ENCODE measurements around the gene CLSTN2. TPM values are rescaled to one million over a fixed set of nuclear protein-coding genes. Genes with fewer than 3 reads are reported as not detected.

The CLSTN2 gene
- total and polyA plus RNA-seq, 2 of the 13 experiments (the other 11 are each of a cell fraction or from before 2014, with no cell fraction given) = not detected

GRCh38 chr3:140207541-140207940, 272.6 kb downstream of the CLSTN2 start:
- TF ChIP-seq ZNF619 (CRISPR knock-in tag; IDR thresholded peaks at IDR 0.05) (no peak), ELF3 (CRISPR knock-in tag; IDR thresholded peaks at IDR 0.05) (no peak), SIX4 (CRISPR knock-in tag; IDR thresholded peaks at IDR 0.05) (no peak), MAFF (IDR thresholded peaks at IDR 0.05; ENCODE audit: low read depth, low read length) (no peak), SP1 (IDR thresholded peaks at IDR 0.05) (no peak), SP1 (CRISPR knock-in tag; IDR thresholded peaks at IDR 0.05) (no peak), MXD3 (CRISPR knock-in tag; IDR thresholded peaks at IDR 0.05) (no peak), NCOA1 (CRISPR knock-in tag; IDR thresholded peaks at IDR 0.05) (no peak), SUZ12 (IDR thresholded peaks at IDR 0.05; ENCODE audit: low read depth, low read length) (no peak), ADNP (CRISPR knock-in tag; IDR thresholded peaks at IDR 0.05) (no peak)
- intact Hi-C loops (cut with micrococcal nuclease; ENCODE audit: unreplicated experiment) = no loop called here
- CTCF ChIA-PET (ENCODE audit: low intra/inter-chr PET ratio, low total read pairs) = no interaction called here

GRCh38 chr3:140216249-140216648, 281.3 kb downstream of the CLSTN2 start:
- peak; percentile 48 for FAIRE-seq
- in situ Hi-C loops (cut with HindIII; ENCODE audit: extremely low pct_ligation_motif_present, low pct_unique_long_range_greater_than_20kb) (no loop called here), intact Hi-C loops (cut with micrococcal nuclease; ENCODE audit: unreplicated experiment) (no loop called here)
- peak; percentile 82 for ATAC-seq
- TF ChIP-seq STAG1 (CRISPR knock-in tag; IDR thresholded peaks at IDR 0.05) (0 out of 2 replicates have a peak, but pooled peaks have one; percentile 16), ARNT (IDR thresholded peaks at IDR 0.05) (no peak), ZSCAN25 (CRISPR knock-in tag; IDR thresholded peaks at IDR 0.05) (no peak), PAF1 (CRISPR knock-in tag; IDR thresholded peaks at IDR 0.05) (no peak), ZNF776 (CRISPR knock-in tag; IDR thresholded peaks at IDR 0.05) (no peak), ZBTB21 (CRISPR knock-in tag; IDR thresholded peaks at IDR 0.05) (no peak)
- TF ChIP-seq, protein P1, sequence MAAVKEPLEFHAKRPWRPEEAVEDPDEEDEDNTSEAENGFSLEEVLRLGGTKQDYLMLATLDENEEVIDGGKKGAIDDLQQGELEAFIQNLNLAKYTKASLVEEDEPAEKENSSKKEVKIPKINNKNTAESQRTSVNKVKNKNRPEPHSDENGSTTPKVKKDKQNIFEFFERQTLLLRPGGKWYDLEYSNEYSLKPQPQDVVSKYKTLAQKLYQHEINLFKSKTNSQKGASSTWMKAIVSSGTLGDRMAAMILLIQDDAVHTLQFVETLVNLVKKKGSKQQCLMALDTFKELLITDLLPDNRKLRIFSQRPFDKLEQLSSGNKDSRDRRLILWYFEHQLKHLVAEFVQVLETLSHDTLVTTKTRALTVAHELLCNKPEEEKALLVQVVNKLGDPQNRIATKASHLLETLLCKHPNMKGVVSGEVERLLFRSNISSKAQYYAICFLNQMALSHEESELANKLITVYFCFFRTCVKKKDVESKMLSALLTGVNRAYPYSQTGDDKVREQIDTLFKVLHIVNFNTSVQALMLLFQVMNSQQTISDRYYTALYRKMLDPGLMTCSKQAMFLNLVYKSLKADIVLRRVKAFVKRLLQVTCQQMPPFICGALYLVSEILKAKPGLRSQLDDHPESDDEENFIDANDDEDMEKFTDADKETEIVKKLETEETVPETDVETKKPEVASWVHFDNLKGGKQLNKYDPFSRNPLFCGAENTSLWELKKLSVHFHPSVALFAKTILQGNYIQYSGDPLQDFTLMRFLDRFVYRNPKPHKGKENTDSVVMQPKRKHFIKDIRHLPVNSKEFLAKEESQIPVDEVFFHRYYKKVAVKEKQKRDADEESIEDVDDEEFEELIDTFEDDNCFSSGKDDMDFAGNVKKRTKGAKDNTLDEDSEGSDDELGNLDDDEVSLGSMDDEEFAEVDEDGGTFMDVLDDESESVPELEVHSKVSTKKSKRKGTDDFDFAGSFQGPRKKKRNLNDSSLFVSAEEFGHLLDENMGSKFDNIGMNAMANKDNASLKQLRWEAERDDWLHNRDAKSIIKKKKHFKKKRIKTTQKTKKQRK (IDR thresholded peaks at IDR 0.05; ENCODE audit: low read length) = no peak
- TF ChIP-seq, protein P2, sequence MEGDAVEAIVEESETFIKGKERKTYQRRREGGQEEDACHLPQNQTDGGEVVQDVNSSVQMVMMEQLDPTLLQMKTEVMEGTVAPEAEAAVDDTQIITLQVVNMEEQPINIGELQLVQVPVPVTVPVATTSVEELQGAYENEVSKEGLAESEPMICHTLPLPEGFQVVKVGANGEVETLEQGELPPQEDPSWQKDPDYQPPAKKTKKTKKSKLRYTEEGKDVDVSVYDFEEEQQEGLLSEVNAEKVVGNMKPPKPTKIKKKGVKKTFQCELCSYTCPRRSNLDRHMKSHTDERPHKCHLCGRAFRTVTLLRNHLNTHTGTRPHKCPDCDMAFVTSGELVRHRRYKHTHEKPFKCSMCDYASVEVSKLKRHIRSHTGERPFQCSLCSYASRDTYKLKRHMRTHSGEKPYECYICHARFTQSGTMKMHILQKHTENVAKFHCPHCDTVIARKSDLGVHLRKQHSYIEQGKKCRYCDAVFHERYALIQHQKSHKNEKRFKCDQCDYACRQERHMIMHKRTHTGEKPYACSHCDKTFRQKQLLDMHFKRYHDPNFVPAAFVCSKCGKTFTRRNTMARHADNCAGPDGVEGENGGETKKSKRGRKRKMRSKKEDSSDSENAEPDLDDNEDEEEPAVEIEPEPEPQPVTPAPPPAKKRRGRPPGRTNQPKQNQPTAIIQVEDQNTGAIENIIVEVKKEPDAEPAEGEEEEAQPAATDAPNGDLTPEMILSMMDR (CRISPR knock-in tag; IDR thresholded peaks at IDR 0.05) = peak; percentile 46; the same call in 1 of the 2 replicates
- no peaks in the 10 kb centered on the region for H4K20me1 ChIP-seq (ENCODE audit: insufficient read depth, low read length)
- no peaks in the 10 kb centered on the region for H3K9me3 ChIP-seq (ENCODE audit: low read length)
- no peaks in the 10 kb centered on the region for H3K79me2 ChIP-seq (ENCODE audit: insufficient read depth, low read length)
- 30% methylated on average over 6 of the region's 6 CpGs for WGBS (ENCODE audit: low lambda C conversion rate)
- no peak overlapping the region for H3K4me3 ChIP-seq (replicated peaks in 1 of 3; ENCODE audit: insufficient read depth in 1 of 3, low read depth in 2 of 3, low read length in 3 of 3)
- H3K27me3 ChIP-seq (ENCODE audit: control insufficient read depth in 1 of 2, insufficient read depth in 2 of 2, low read length in 2 of 2) = no peaks in the 10 kb centered on the region
- no TSS peak for BruUV-seq (replicated peaks)
- no peaks in the 10 kb centered on the region for H3K36me3 ChIP-seq (replicated peaks in 1 of 2; ENCODE audit: control insufficient read depth in 1 of 2, insufficient read depth in 2 of 2, low read length in 2 of 2)
- CTCF ChIA-PET (ENCODE audit: low intra/inter-chr PET ratio, low total read pairs) = no interaction called here
- H2AFZ ChIP-seq (ENCODE audit: low read length) = no peak overlapping the region
- DNase-seq (ENCODE audit: low spot score) = no peak
- no peak overlapping the region for H3K9ac ChIP-seq (ENCODE audit: insufficient read depth, low read depth, low read length)
- POLR2A ChIA-PET = no interaction called here
- no peaks in the 10 kb centered on the region for H3K4me1 ChIP-seq (ENCODE audit: insufficient read depth, low read length)
- H3K27ac ChIP-seq (ENCODE audit: extremely low read length, insufficient read depth, low read length) = no peak overlapping the region
- H3K4me2 ChIP-seq (ENCODE audit: low read depth, low read length) = no peak overlapping the region

More at GRCh38 chr3:140207541-140207940, 272.6 kb downstream of the CLSTN2 start:
- no peaks in the 10 kb centered on the region for H3K9me3 ChIP-seq (ENCODE audit: low read length)
- no peak for ATAC-seq
- in situ Hi-C loops (cut with HindIII; ENCODE audit: extremely low pct_ligation_motif_present, low pct_unique_long_range_greater_than_20kb) = no loop called here
- no peak overlapping the region for H3K27ac ChIP-seq (ENCODE audit: extremely low read length, insufficient read depth, low read length)
- no TSS peak for BruUV-seq (replicated peaks)
- FAIRE-seq = no peak
- POLR2A ChIA-PET = no interaction called here
- H3K36me3 ChIP-seq (replicated peaks in 1 of 2; ENCODE audit: control insufficient read depth in 1 of 2, insufficient read depth in 2 of 2, low read length in 2 of 2) = no peaks in the 10 kb centered on the region
- H3K79me2 ChIP-seq (ENCODE audit: insufficient read depth, low read length) = no peaks in the 10 kb centered on the region
- no peaks in the 10 kb centered on the region for H4K20me1 ChIP-seq (ENCODE audit: insufficient read depth, low read length)
- H3K4me1 ChIP-seq (ENCODE audit: insufficient read depth, low read length) = no peaks in the 10 kb centered on the region
- no peak overlapping the region for H3K4me3 ChIP-seq (replicated peaks in 1 of 3; ENCODE audit: insufficient read depth in 1 of 3, low read depth in 2 of 3, low read length in 3 of 3)
- DNase-seq (ENCODE audit: low spot score) = no peak
- H2AFZ ChIP-seq (ENCODE audit: low read length) = no peak overlapping the region
- WGBS (ENCODE audit: low lambda C conversion rate) = 0% methylated on average over 2 of the region's 2 CpGs
- H3K9ac ChIP-seq (ENCODE audit: insufficient read depth, low read depth, low read length) = no peak overlapping the region
- no peak overlapping the region for H3K4me2 ChIP-seq (ENCODE audit: low read depth, low read length)
- no peaks in the 10 kb centered on the region for H3K27me3 ChIP-seq (ENCODE audit: control insufficient read depth in 1 of 2, insufficient read depth in 2 of 2, low read length in 2 of 2)
